Fibroblast of villous mesenchyme (primary cell): ENCODE measurements around the gene RAD54L. TPM values are rescaled to one million over a fixed set of nuclear protein-coding genes. Genes with fewer than 3 reads are reported as not detected.
A peak's percentile ranks its signal among the peaks of the same experiment; 100 is the strongest.
"Not testable (repeated sequence)": the region's sequence is repeated elsewhere in the genome, so short reads cannot be mapped to it uniquely, and the experiment has no call there.

Experiments
- DNase-seq: peaks from one replicate; pipeline ENCODE4 v3.0.0-alpha.2; 2010; ENCODE audit warnings: low read depth
- H3K4me3 ChIP-seq: 2 replicates; pipeline ENCODE4 v1.5.1; 2011; ENCODE audit warnings: low read depth, mild to moderate bottlenecking, low read length
- total RNA-seq: library from RNA; depleted of rRNA; stranded (reverse); fragments of >200 nt; gene quantifications from 2 replicates; pipeline ENCODE4 v1.2.3, GENCODE V29; 2012
- TF ChIP-seq, protein P1 (sequence below): IDR thresholded peaks from 2 replicates; pipeline ENCODE4 v1.5.1; 2012; ENCODE audit warnings: low read depth, mild to moderate bottlenecking, low read length; ENCODE audit not compliant: insufficient read depth

RAD54L gene
- total RNA-seq, 1 donor = 3.0 TPM

DNA sequence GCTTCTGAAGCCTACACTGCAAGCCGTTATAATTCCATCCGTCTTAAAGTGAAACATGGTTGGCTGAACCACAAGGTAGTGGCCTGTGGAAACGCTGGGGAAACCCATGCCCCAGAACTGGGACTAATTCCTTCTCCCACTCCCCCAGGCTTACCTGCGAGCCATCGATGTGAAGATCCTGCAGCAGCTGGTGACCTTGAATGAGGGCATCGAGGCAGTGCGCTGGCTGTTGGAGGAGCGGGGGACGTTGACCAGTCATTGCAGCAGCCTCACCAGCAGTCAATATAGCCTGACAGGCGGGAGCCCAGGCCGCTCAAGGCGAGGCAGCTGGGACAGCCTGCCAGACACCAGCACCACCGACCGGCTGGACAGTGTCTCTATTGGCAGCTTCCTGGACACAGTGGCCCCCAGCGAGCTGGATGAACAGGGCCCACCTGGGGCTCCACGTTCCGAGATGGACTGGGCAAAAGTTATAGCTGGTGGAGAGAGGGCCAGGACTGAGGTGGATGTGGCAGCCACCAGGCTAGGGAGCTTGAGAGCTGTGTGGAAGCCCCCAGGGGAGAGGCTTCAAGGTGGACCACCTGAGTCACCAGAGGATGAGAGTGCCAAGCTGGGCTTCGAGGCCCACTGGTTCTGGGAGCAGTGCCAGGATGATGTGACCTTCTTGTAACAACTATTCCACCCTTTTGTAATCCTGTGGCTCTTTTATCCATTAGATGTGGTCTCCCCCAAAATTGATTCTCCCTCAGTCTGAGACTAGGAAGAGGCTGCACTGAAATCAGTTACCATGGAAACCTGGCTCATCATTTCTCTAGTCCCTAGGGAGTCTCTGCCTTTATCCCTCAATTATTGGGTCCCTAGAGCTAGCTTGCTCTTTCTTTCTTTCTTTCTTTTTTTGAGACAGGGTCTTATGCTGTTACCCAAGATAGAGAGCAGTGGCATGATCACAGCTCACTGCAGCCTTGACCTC is 27.7 kb upstream of the RAD54L start:
- H3K4me3 ChIP-seq = no peak overlapping the region
- TF ChIP-seq, protein P1, sequence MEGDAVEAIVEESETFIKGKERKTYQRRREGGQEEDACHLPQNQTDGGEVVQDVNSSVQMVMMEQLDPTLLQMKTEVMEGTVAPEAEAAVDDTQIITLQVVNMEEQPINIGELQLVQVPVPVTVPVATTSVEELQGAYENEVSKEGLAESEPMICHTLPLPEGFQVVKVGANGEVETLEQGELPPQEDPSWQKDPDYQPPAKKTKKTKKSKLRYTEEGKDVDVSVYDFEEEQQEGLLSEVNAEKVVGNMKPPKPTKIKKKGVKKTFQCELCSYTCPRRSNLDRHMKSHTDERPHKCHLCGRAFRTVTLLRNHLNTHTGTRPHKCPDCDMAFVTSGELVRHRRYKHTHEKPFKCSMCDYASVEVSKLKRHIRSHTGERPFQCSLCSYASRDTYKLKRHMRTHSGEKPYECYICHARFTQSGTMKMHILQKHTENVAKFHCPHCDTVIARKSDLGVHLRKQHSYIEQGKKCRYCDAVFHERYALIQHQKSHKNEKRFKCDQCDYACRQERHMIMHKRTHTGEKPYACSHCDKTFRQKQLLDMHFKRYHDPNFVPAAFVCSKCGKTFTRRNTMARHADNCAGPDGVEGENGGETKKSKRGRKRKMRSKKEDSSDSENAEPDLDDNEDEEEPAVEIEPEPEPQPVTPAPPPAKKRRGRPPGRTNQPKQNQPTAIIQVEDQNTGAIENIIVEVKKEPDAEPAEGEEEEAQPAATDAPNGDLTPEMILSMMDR = no peak
- DNase-seq = no peak

DNA sequence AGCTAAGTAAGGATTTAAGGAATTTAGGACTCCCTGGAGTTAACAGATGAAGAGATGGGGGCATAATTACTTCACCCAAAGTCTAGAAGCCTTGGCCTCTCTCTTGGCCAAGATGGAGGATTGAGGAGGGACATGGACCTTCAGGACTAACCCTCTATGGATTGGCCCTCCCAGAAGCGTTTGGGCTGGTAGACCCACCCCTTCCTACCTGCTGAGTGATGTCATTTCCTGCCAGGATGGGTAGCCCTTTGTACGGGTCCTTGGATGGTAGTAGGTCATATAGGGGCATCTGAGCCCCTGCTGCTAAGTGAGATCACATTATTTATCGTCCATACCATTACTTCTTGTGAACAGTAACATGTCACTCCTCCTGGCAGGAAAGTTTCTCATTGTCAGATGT is 26.8 kb upstream of the RAD54L start:
- TF ChIP-seq, protein P1 = no peak
- no peak overlapping the region for H3K4me3 ChIP-seq
- DNase-seq = no peak

DNA sequence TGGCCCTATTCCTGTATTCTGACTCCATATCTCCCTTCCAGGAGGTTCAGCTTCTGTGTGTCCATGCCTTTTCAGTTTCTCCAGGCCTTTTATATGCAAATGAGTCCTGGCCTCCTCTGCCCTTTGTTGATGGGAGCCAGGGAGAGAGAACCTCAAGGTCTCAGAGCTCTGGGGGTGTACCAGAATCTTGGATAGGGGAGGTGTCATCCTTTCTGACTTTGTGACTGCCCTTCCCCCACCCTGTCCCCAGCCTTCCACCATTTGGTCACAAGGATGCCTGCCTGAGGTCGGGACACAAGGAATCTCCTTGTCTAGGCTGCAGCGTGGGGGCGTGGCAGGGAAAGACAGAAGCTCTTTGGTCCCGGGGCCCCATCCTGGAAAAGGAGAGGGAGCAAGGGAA is 25.8 kb upstream of the RAD54L start:
- no peak overlapping the region for H3K4me3 ChIP-seq
- DNase-seq = no peak
- TF ChIP-seq, protein P1 = no peak

DNA sequence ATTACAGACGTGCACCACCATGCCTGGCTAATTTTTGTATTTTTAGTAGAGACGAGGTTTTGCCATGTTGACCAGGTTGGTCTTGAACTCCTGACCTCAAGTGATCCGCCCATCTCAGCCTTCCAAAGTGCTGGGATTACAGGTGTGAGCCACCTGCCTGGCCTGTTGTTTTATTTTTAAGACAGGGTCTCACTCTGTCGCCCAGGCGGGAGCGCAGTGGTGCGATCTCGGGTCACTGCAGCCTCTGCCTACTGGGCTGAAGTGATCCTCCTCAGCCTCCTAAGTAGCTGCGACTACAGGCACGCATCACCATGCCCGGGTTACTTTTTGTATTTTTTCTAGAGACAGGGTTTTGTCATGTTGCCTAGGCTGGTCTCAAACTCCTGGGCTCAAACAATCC is 24.5 kb upstream of the RAD54L start:
- H3K4me3 ChIP-seq, DNase-seq: not testable (repeated sequence)

DNA sequence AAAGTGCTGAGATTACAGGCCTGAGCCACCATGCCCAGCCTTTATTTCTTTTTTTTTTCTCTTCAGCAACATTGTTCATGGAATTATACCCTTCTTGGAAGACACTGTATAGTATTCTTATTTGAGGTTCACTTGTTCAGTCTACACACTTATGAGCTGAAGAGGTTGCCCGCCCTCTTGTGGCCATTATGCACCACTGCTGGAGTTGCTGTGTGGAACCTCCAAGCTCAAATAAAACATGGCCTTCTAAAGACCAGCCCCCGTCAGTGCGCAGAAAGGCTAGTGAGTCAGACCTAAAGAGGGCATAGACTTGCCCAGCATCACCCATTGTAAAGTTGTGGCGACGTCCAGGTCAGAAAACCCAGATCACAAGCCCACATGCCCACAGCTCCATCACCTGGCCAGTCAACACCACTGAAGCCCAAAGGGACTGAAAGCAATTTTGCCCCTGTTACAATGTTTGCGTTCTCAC is 24.1 kb upstream of the RAD54L start:
- TF ChIP-seq, protein P1 = peak; percentile 93
- no peak overlapping the region for H3K4me3 ChIP-seq
- DNase-seq = peak; percentile 88

DNA sequence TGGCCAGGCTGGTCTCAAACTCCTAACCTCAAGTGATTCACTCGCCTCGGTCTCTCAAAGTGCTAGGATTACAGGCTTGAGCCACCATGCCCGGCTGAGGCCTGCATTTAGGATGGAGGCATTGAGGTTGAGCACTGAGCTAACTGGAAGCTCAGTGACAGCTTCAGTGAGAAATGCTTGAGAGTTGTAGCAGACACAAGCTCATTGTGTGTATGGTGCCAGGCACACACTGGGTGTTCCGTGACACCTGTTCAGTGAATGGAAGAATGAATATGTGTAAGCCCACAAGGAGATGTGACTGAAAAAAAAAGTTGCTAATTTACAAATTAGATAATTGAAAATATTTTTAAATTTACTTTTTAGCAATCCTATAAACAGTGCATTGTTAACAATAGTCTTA is 22.6 kb upstream of the RAD54L start:
- no peak for DNase-seq
- TF ChIP-seq, protein P1 = no peak

DNA sequence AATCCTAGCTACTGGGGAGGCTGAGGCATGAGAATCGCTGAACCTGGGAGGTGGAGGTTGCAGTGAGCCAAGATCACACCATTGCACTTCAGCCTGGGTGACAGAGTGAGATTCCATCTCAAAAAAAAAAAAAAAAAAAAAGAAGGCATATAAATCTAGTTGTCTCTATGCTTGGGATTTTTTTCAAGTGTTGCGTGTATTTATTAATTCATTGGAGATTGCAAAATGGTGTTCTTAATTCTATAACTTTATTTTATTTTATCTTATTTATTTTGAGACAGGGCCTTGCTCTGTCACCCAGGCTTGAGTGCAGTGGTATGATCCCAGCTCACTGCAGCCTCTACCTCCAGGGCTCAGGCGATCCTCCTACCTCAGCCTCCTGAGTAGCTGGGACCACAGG is 16.3 kb upstream of the RAD54L start:
- not testable (repeated sequence) for H3K4me3 ChIP-seq, DNase-seq

More for the DNA sequence above, 22.6 kb upstream of the RAD54L start:
- H3K4me3 ChIP-seq = no peak overlapping the region

DNA sequence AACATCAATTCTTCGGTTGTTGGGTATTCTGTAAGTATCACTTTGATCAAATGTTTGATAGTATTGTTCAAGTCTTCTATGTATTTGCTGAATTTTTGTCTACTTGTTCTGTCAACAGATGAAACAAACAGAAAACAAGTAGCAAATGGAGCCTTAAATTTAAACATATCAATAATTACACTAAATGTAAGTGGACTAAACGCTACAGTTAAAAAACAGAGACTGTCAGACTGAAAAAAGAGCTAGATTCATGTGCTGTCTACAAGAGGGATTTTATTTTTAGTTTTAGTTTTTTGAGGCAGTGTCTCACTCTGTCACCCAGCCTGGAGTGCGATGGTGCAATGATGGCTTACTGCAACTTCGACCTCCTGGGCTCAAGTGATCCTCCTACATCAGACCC is 10.7 kb upstream of the RAD54L start:
- TF ChIP-seq, protein P1 = no peak
- no peak for DNase-seq
- H3K4me3 ChIP-seq = no peak overlapping the region

DNA sequence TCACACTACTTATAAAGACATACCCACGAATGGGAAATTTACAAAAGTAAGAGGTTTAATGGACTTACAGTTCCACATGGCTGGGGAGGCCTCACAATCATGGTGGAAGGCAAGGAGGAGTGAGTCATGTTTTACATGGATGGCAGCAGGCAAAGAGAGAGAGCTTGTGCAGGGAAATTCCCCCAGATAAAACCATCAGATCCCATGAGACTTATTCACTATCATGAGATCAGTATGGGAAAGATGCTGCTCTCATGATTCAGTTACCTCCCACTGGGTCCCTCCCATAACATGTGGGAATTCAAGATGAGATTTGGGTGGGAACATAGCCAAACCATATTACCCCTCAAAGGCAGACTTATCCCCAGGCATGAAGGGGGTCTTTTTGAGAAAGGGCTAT is 8.7 kb upstream of the RAD54L start:
- H3K4me3 ChIP-seq = not testable (repeated sequence)
- peak; percentile 20 for DNase-seq

DNA sequence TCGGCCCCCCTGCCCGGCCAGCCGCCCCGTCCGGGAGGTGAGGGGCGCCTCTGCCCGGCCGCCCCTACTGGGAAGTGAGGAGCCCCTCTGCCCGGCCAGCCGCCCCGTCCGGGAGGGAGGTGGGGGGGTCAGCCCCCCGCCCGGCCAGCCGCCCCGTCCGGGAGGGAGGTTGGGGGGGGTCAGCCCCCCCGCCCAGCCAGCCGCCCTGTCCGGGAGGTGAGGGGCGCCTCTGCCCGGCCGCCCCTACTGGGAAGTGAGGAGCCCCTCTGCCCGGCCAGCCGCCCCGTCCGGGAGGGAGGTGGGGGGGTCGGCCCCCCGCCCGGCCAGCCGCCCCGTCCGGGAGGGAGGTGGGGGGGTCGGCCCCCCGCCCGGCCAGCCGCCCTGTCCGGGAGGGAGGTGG is 5.8 kb upstream of the RAD54L start:
- not testable (repeated sequence) for DNase-seq, H3K4me3 ChIP-seq
